ENCODE data around the gene SYT12.

GRCh38 chr11:67083786-67084366 is 60.9 kb downstream of the SYT12 start:
- TF ChIP-seq POLR2A (IDR thresholded peaks at IDR 0.05), result no peak
- no peak for TF ChIP-seq CTCF (IDR thresholded peaks at IDR 0.05)
